Peyer's patch (tissue), 4 donors: ENCODE results near the gene ERG28. TPM values are rescaled to one million over a fixed set of nuclear protein-coding genes. Genes with fewer than 3 reads are reported as not detected.
"Not testable (repeated sequence)": the region's sequence is repeated elsewhere in the genome, so short reads cannot be mapped to it uniquely, and the experiment has no call there.

ENCODE experiments used
- DNase-seq, 3 donors: peaks; one replicate each; pipeline ENCODE4 v3.0.0-alpha.2; 2017 to 2019
- H3K27ac ChIP-seq, 4 donors: fragments of 200-600 bp; sonication (generic); one replicate each; pipeline ENCODE4 v1.5.1; 2016 to 2019
- H3K27me3 ChIP-seq, 2 donors: fragments of 200-600 bp; sonication (generic); one replicate each; pipeline ENCODE4 v1.5.1; 2019
- H3K36me3 ChIP-seq, 3 donors: fragments of 200-600 bp; sonication (generic); one replicate each; pipeline ENCODE4 v1.5.1; 2016 to 2019
- H3K4me1 ChIP-seq, 4 donors: fragments of 200-600 bp; sonication (generic); one replicate each; pipeline ENCODE4 v1.5.1; 2016 to 2019
- H3K4me3 ChIP-seq, 4 donors: fragments of 200-600 bp; sonication (generic); 1 replicate in 3 of 4; 2 replicates in 1 of 4; pipeline ENCODE4 v1.5.1; 2016 to 2019; ENCODE audit warnings: mild to moderate bottlenecking in 1 of 4
- H3K9me3 ChIP-seq, 4 donors: fragments of 200-600 bp; sonication (generic); one replicate each; pipeline ENCODE4 v1.5.1; 2016 to 2019; ENCODE audit warnings: mild to moderate bottlenecking in 1 of 4
- POLR2A ChIP-seq, 2 donors: fragments of 450-650 bp; IDR thresholded peaks; one replicate each; pipeline ENCODE4 v1.5.1; 2017; ENCODE audit warnings: antibody characterized with exemption in 2 of 2, mild to moderate bottlenecking in 2 of 2, moderate library complexity in 2 of 2
- total RNA-seq, 4 donors: library from RNA; depleted of rRNA; stranded (reverse); fragments of >200 nt; gene quantifications; one replicate each; pipeline ENCODE4 v1.1.0, GENCODE V29; 2016
- TF ChIP-seq, protein P1 (sequence below), 6 experiments: fragments of 450-650 bp in 4 of 6; fragments of 200-600 bp in 2 of 6; sonication (generic) in 1 of 6; IDR thresholded peaks; one replicate each; pipeline ENCODE4 v1.5.1; 2017 to 2019; ENCODE audit warnings: antibody characterized with exemption in 6 of 6, mild to moderate bottlenecking in 3 of 6, moderate library complexity in 1 of 6

The ERG28 gene
- total RNA-seq, 4 donors from 2014 or later = 8.6 to 14.9 (median 14.7) TPM; not detected in 1

DNA sequence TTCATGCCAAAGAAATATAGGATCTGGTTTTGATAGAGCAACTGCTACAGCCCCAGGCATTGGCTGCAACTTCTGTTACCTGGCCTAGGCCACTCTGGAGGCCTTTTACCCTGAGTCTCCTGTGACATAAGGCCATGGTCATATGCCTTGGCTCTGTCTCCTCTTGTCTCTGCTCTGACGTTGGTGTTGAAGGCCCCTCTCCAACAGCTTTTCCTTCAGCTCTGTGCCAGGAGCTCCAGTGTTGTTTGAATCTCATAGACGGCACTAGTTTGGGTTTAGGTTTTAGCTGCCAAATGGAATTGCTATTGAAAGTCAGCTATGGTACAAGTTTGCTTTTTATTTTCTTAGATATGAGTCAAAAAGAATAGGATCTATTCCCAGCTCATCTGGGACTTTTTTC is 41.4 kb upstream of the ERG28 start:
- Histone ChIP-seq H3K4me3 (no peak overlapping the region), H3K9me3 (no peaks in the 10 kb centered on the region), H3K4me1 (no peaks in the 10 kb centered on the region), H3K27ac (no peak overlapping the region), H3K27me3 (no peaks in the 10 kb centered on the region), H3K36me3 (peaks cover 0 to 44% (median 0%) of the 10 kb centered on the region in 3 donors)
- TF ChIP-seq POLR2A (IDR thresholded peaks at IDR 0.05) = no peak
- TF ChIP-seq, protein P1, sequence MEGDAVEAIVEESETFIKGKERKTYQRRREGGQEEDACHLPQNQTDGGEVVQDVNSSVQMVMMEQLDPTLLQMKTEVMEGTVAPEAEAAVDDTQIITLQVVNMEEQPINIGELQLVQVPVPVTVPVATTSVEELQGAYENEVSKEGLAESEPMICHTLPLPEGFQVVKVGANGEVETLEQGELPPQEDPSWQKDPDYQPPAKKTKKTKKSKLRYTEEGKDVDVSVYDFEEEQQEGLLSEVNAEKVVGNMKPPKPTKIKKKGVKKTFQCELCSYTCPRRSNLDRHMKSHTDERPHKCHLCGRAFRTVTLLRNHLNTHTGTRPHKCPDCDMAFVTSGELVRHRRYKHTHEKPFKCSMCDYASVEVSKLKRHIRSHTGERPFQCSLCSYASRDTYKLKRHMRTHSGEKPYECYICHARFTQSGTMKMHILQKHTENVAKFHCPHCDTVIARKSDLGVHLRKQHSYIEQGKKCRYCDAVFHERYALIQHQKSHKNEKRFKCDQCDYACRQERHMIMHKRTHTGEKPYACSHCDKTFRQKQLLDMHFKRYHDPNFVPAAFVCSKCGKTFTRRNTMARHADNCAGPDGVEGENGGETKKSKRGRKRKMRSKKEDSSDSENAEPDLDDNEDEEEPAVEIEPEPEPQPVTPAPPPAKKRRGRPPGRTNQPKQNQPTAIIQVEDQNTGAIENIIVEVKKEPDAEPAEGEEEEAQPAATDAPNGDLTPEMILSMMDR (IDR thresholded peaks at IDR 0.05) = no peak
- no peak for DNase-seq

DNA sequence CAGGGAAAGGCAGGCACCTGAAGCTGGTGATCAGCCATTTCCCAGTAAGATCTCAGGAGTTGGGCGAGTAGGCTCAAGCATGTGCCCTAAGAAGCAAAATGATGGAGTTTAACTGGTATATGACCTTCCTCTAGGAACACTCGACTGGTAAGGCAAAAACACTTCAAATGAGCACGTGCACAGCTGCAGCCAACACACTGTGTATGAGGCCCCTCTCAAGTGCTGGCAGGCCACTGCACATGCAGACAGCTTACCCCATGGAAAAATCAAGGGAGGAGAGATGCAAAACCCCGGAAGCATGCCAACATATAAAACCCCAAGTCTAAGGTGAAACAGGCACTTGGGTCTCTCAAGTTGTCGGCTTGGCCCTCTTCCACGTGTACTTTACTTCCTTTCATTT is 39.6 kb upstream of the ERG28 start:
- H3K36me3 ChIP-seq = peaks cover 0 to 47% (median 0%) of the 10 kb centered on the region in 3 donors
- no peak overlapping the region for H3K4me3 ChIP-seq
- TF ChIP-seq POLR2A (IDR thresholded peaks at IDR 0.05) = no peak
- TF ChIP-seq, protein P1 (IDR thresholded peaks at IDR 0.05) = no peak
- no peaks in the 10 kb centered on the region for H3K27me3 ChIP-seq
- H3K9me3 ChIP-seq = no peaks in the 10 kb centered on the region
- no peaks in the 10 kb centered on the region for H3K4me1 ChIP-seq
- no peak for DNase-seq
- H3K27ac ChIP-seq = no peak overlapping the region

DNA sequence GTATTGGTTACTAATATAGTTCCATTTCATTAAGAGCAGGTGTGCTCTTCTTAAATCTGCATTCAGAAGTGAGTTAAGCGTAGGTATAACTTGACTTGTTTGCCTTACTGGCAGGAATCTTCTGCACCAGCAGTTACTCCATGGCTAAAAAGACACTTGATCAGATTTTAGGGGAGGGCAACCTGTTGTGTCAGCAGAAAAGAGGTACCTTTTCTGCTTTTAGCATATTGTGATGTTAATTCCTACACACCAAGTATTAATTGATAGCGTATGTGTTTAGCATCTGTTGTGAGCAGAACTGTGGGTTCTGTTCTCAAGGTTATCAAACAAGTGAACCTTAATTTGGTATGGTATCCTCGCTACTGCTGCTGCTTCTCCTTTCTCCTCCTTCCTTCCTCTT is 38.7 kb upstream of the ERG28 start:
- Histone ChIP-seq H3K4me3 (no peak overlapping the region), H3K4me1 (no peaks in the 10 kb centered on the region), H3K36me3 (peaks cover 0 to 57% (median 0%) of the 10 kb centered on the region in 3 donors), H3K27ac (no peak overlapping the region), H3K27me3 (no peaks in the 10 kb centered on the region), H3K9me3 (no peaks in the 10 kb centered on the region)
- TF ChIP-seq, protein P1 (IDR thresholded peaks at IDR 0.05) = no peak
- TF ChIP-seq POLR2A (IDR thresholded peaks at IDR 0.05) = no peak
- DNase-seq = no peak

DNA sequence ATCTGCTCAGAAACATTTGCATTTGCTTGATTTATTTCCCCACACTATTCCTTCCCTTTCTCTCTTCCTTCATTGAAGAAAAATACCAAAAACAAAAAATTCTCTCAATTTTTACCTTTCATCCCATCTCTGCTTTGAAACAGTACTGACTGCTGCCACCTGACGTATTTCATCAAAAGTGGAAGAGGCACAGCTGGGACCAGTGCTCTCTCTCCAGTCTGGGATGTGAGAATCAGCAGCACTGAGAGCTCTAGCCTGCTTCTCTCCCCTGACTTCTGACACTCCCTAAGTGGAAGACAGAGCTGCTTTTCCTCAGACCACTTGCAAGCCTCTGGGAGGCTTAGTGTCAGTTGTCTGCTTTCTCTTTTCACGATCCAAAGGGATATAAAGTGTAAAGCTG is 37.2 kb upstream of the ERG28 start:
- Histone ChIP-seq H3K36me3 (peaks cover 0 to 66% (median 0%) of the 10 kb centered on the region in 3 donors), H3K27me3 (no peaks in the 10 kb centered on the region), H3K9me3 (no peaks in the 10 kb centered on the region), H3K4me3 (no peak overlapping the region), H3K27ac (no peak overlapping the region), H3K4me1 (no peaks in the 10 kb centered on the region)
- TF ChIP-seq, protein P1 (IDR thresholded peaks at IDR 0.05) = no peak
- no peak for TF ChIP-seq POLR2A (IDR thresholded peaks at IDR 0.05)
- DNase-seq = no peak

DNA sequence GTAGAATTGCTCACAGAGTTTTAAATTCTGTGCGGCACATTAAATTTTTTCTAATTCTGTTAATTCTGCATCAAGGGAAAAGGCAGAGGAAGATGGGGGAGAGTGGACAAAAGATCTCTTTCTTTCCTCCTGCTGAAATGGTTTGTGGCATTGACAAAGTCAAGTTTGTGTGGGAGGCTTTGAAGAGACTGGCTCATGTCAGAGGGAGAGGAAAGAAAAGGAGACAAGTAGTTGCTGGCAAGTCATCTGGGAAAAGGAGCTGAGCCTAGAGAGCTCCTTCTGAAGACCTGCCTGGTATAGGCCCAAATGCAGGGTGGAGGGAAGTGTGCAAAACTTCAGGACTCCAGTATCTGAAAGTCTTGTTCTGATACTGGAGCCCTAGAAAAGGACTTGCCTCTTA is 36.7 kb upstream of the ERG28 start:
- Histone ChIP-seq H3K36me3 (peaks cover 0 to 65% (median 0%) of the 10 kb centered on the region in 3 donors), H3K4me3 (no peak overlapping the region), H3K9me3 (no peaks in the 10 kb centered on the region), H3K4me1 (no peaks in the 10 kb centered on the region), H3K27me3 (no peaks in the 10 kb centered on the region), H3K27ac (no peak overlapping the region)
- DNase-seq = no peak
- TF ChIP-seq POLR2A (IDR thresholded peaks at IDR 0.05) = no peak

DNA sequence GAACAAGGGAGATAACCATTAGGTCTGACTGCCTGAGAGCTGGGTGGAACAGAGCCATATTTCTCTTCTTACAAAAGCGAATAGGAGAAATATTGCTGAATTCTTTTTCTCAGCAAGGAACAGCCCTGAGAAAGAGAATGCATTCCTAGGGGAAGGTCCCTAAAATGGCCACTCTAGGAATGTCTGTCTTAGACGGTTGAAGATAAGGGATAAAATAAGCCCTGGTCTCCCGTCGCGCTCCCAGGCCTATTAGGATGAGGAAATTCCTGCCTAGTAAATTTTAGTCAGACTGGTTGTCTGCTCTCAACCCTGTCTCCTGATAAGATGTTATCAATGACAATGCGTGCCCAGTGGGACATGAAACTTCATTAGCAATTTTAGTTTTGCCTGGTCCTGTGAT is 34.3 kb upstream of the ERG28 start:
- H3K27ac ChIP-seq, H3K4me3 ChIP-seq, H3K9me3 ChIP-seq, H3K4me1 ChIP-seq, DNase-seq, H3K27me3 ChIP-seq: not testable (repeated sequence)
- H3K36me3 ChIP-seq = peaks cover 0 to 68% (median 0%) of the 10 kb centered on the region in 3 donors

DNA sequence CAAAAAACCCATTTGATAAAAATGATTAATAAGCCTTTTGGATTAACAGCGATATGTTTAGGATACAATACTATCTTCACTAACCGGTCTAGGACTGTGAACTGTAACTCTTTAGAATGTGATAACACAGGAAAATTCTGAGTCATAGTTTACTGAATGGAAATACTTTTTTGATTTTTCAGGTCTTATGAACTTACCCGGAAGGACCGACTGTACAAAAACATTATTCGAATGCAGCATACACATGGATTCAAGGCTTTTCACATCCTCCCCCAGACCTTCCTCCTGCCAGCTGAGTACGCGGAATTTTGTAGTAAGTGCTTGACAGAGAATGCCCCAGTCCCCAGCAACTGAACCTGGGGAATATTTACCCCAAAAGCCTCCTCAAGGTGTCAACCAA is 29.3 kb upstream of the ERG28 start:
- TF ChIP-seq POLR2A (IDR thresholded peaks at IDR 0.05) = no peak
- TF ChIP-seq, protein P1 (IDR thresholded peaks at IDR 0.05) = no peak
- no peak for DNase-seq
- Histone ChIP-seq H3K27me3 (no peaks in the 10 kb centered on the region), H3K36me3 (peaks cover 0 to 57% (median 0%) of the 10 kb centered on the region in 3 donors), H3K9me3 (no peaks in the 10 kb centered on the region), H3K27ac (no peak overlapping the region), H3K4me3 (no peak overlapping the region), H3K4me1 (no peaks in the 10 kb centered on the region)
